ENCODE results near the gene ATP6V0D1.

ATP6V0D1 gene

GRCh38 chr16:67391424-67392300 is 89.3 kb downstream of the ATP6V0D1 start:
- peak; percentile 96 to 98 for DNase-seq

GRCh38 chr16:67390816-67391423 is 90.0 kb downstream of the ATP6V0D1 start:
- no peak for DNase-seq

- peak; percentile 61 to 65 for DNase-seq
These were observed 90.8 kb downstream of the ATP6V0D1 start for GRCh38 chr16:67389911-67390815.

DNA sequence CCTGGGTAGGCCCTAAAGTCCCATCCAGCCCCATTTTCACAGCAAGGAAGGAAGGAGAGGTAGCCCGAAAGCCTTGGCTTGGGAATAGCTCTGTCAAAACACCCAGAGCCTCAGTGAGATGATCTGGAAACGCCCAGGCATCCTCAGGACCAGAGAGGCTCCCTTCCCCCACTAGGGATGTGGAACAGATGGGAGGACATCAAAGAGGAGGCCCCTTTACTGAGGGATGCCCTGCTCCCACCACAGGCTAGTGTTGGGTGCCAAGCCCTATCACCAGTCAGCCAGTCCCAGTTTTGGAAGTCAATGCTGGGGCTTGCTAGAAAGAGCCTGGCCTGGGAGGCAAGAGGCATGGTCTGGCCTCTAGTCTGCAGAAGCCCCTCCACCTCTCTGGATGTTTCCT is 92.4 kb downstream of the ATP6V0D1 start:
- no peak for DNase-seq

DNA sequence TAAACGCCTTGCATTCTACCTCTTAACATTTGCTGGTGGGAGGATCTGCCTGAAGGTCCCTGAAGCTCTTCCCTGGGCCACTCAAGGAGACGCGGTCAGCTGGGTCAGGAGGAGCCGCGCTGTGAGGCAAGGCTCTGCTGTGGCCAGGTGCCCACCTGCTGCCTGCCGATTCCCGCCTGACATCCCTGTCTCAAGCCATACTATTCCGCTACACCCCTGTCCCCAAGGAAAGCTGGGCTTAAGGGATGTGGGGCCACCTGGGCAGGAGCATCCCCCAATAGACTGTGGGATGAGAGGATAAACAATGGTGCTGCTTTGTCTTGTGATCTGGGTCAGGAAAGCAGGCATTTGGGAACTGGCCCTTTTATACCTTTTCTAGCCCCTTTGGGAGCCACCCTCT is 92.8 kb downstream of the ATP6V0D1 start:
- no peak for DNase-seq
